ENCODE data around the gene FXR1.

Gene FXR1

DNA sequence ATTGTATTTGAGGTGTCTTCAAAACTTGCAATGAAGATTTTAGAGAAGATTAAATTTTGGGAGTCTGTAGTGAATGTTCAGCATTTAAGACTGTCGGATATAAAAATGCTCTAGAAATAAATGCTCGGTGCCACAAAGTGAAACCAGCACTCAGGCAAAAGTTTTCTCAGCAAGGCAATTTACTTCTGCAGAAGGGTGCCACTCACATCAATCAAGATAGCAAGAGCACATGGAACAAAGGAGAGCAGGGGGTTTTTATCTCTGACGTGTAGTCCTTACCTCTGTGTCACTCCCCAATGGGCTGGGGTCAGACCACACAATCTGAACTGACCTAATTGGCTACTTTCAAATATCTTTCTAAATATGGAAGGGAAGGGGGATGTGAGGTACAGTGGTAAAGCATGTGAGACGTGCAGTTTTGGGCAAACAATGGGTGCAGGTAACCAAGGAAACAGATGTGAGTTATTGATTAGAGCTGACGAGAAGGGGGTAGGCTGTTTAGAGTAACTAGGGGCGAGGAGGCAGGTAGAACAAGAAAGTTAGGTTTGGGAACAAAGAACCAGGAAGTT, 23.4 kb upstream of the FXR1 start:
- no peak for TF ChIP-seq EZH2 (IDR thresholded peaks at IDR 0.05; ENCODE audit: borderline replicate concordance, low read depth, low read length, severe bottlenecking)
- TF ChIP-seq, protein P1, sequence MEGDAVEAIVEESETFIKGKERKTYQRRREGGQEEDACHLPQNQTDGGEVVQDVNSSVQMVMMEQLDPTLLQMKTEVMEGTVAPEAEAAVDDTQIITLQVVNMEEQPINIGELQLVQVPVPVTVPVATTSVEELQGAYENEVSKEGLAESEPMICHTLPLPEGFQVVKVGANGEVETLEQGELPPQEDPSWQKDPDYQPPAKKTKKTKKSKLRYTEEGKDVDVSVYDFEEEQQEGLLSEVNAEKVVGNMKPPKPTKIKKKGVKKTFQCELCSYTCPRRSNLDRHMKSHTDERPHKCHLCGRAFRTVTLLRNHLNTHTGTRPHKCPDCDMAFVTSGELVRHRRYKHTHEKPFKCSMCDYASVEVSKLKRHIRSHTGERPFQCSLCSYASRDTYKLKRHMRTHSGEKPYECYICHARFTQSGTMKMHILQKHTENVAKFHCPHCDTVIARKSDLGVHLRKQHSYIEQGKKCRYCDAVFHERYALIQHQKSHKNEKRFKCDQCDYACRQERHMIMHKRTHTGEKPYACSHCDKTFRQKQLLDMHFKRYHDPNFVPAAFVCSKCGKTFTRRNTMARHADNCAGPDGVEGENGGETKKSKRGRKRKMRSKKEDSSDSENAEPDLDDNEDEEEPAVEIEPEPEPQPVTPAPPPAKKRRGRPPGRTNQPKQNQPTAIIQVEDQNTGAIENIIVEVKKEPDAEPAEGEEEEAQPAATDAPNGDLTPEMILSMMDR (IDR thresholded peaks at IDR 0.05; ENCODE audit: borderline replicate concordance, extremely low read depth, low read length, poor library complexity, severe bottlenecking), result no peak
- H2AFZ ChIP-seq (ENCODE audit: low read depth, low read length), result no peak overlapping the region
- no peaks in the 10 kb centered on the region for H3K4me1 ChIP-seq (ENCODE audit: insufficient read depth, low read length)
- DNase-seq (no peak), ATAC-seq (ENCODE audit: insufficient read depth, low read depth) (no peak)
- no peak overlapping the region for H3K9ac ChIP-seq (ENCODE audit: low read depth, low read length)
- H3K4me3 ChIP-seq (ENCODE audit: low read depth in 1 of 2, low read length in 2 of 2), result no peak overlapping the region
- peaks cover 12% of the 10 kb centered on the region for H3K9me3 ChIP-seq (ENCODE audit: insufficient read depth, low read length, severe bottlenecking)
- no peaks in the 10 kb centered on the region for H3K79me2 ChIP-seq (ENCODE audit: insufficient read depth, low read length)
- no peak overlapping the region for H3K4me2 ChIP-seq (ENCODE audit: insufficient read depth, low read length)
- H3K27me3 ChIP-seq (ENCODE audit: insufficient read depth, low read length, poor library complexity), result no peaks in the 10 kb centered on the region
- no peaks in the 10 kb centered on the region for H4K20me1 ChIP-seq (ENCODE audit: insufficient read depth, low read length)
- no peak overlapping the region for H3K27ac ChIP-seq (ENCODE audit: low read length)
- H3K36me3 ChIP-seq (ENCODE audit: insufficient read depth, low read length), result no peaks in the 10 kb centered on the region

DNA sequence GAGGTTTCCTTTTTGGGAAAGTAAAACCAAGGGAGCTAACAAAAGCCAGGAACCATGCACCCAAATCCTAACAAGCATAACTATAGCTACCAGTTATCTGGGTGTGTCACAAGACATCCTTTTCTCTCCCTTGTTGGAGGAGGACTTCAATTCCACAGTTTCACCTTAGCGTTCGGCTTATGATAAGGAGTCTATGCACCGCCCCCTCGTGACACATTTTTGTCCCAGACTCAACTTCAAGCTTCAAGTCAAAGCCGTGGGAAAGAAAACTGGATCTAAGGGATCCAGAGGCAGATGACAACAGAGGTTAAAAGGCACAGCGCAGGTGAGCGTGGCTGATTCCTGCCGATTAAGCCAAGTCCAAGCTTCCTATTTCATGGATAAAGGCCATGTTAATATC, 13.9 kb upstream of the FXR1 start:
- Histone ChIP-seq H3K9me3 (ENCODE audit: insufficient read depth, low read length, severe bottlenecking) (peaks cover 4% of the 10 kb centered on the region), H4K20me1 (ENCODE audit: insufficient read depth, low read length) (no peaks in the 10 kb centered on the region), H3K36me3 (ENCODE audit: insufficient read depth, low read length) (no peaks in the 10 kb centered on the region), H3K4me1 (ENCODE audit: insufficient read depth, low read length) (no peaks in the 10 kb centered on the region), H2AFZ (ENCODE audit: low read depth, low read length) (no peak overlapping the region), H3K27ac (ENCODE audit: low read length) (no peak overlapping the region), H3K4me2 (ENCODE audit: insufficient read depth, low read length) (no peak overlapping the region), H3K27me3 (ENCODE audit: insufficient read depth, low read length, poor library complexity) (no peaks in the 10 kb centered on the region), H3K9ac (ENCODE audit: low read depth, low read length) (no peak overlapping the region), H3K79me2 (ENCODE audit: insufficient read depth, low read length) (no peaks in the 10 kb centered on the region), H3K4me3 (ENCODE audit: low read depth in 1 of 2, low read length in 2 of 2) (no peak overlapping the region)
- DNase-seq (no peak), ATAC-seq (ENCODE audit: insufficient read depth, low read depth) (no peak)
- TF ChIP-seq, protein P1 (IDR thresholded peaks at IDR 0.05; ENCODE audit: borderline replicate concordance, extremely low read depth, low read length, poor library complexity, severe bottlenecking), result no peak
- TF ChIP-seq EZH2 (IDR thresholded peaks at IDR 0.05; ENCODE audit: borderline replicate concordance, low read depth, low read length, severe bottlenecking), result no peak

DNA sequence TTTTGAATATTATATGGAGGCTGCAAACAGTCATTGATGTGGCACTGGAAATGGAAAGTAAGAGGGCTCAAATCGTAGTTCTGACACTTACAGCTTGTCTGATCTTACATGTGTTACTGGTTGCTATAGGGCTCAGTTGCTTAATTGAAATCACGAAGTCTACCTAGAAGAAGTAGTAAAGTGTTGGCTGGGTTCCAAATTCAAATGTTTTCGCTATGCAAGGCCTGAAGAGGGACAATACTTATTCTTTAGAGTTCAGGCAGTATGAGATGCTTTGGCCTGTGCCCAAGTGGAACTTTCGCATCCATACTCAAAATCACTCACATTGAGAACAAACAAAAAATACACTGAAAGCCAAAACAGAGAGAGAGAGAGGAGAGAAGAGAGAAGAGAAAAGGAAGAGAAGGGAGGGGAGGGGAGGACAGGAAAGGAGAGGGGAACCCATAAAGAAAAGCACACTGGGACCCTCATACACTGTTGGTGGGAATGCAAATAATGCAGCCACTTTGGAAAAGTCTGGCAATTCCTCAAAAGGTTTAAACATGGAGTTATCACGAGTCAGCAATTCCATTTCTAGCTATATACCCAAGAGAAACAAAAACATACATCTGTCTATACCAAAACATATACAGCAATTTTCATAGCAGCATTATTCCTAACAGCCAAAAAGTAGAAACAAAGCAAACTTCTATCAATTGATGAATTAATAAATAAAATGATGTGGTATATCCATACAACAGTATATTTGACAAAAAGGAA, 2.9 kb upstream of the FXR1 start:
- H3K4me3 ChIP-seq (ENCODE audit: low read depth in 1 of 2, low read length in 2 of 2), result no peak overlapping the region
- peaks cover 16% of the 10 kb centered on the region for H4K20me1 ChIP-seq (ENCODE audit: insufficient read depth, low read length)
- no peak overlapping the region for H3K4me2 ChIP-seq (ENCODE audit: insufficient read depth, low read length)
- H2AFZ ChIP-seq (ENCODE audit: low read depth, low read length), result no peak overlapping the region
- TF ChIP-seq, protein P1 (IDR thresholded peaks at IDR 0.05; ENCODE audit: borderline replicate concordance, extremely low read depth, low read length, poor library complexity, severe bottlenecking), result no peak
- no peak for TF ChIP-seq EZH2 (IDR thresholded peaks at IDR 0.05; ENCODE audit: borderline replicate concordance, low read depth, low read length, severe bottlenecking)
- peaks cover 21% of the 10 kb centered on the region for H3K79me2 ChIP-seq (ENCODE audit: insufficient read depth, low read length)
- H3K27ac ChIP-seq (ENCODE audit: low read length), result no peak overlapping the region
- no peak overlapping the region for H3K9ac ChIP-seq (ENCODE audit: low read depth, low read length)
- H3K9me3 ChIP-seq (ENCODE audit: insufficient read depth, low read length, severe bottlenecking), result peaks cover 6% of the 10 kb centered on the region
- peaks cover 19% of the 10 kb centered on the region for H3K4me1 ChIP-seq (ENCODE audit: insufficient read depth, low read length)
- DNase-seq, result no peak
- no peaks in the 10 kb centered on the region for H3K27me3 ChIP-seq (ENCODE audit: insufficient read depth, low read length, poor library complexity)
- H3K36me3 ChIP-seq (ENCODE audit: insufficient read depth, low read length), result peaks cover under 1% of the 10 kb centered on the region; the same call in 1 of the 2 replicates
- ATAC-seq (ENCODE audit: insufficient read depth, low read depth), result no peak

Measured in DND-41 (cell line).